Stimulated activated CD8-positive, alpha-beta memory T cell treated with anti-CD3 and anti-CD28 coated beads, Interleukin-12 subunit alpha, Interleukin-12 subunit beta, amount 100 ng/mL, for 1 hour (primary cell): ENCODE data around the gene CMPK2.
A peak's percentile ranks its signal among the peaks of the same experiment; 100 is the strongest.
"Not testable (repeated sequence)": the region's sequence is repeated elsewhere in the genome, so short reads cannot be mapped to it uniquely, and the experiment has no call there.

ENCODE experiments used
- DNase-seq: peaks from one replicate; pipeline ENCODE4 v3.0.0-alpha.2; 2020; ENCODE audit warnings: low read depth

Gene CMPK2, protein sequence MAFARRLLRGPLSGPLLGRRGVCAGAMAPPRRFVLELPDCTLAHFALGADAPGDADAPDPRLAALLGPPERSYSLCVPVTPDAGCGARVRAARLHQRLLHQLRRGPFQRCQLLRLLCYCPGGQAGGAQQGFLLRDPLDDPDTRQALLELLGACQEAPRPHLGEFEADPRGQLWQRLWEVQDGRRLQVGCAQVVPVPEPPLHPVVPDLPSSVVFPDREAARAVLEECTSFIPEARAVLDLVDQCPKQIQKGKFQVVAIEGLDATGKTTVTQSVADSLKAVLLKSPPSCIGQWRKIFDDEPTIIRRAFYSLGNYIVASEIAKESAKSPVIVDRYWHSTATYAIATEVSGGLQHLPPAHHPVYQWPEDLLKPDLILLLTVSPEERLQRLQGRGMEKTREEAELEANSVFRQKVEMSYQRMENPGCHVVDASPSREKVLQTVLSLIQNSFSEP

GRCh38 chr2:6865346-6866274 lies at the start of gene CMPK2:
CMPK2 (minus strand) TSS chr2:6865907; CDS start chr2:6865696, 211 bp downstream.
- peak; percentile 72 for DNase-seq

GRCh38 chr2:6915399-6915798 lies 49.7 kb upstream of the CMPK2 start:
- no peak for DNase-seq

GRCh38 chr2:6914828-6915227 lies 49.1 kb upstream of the CMPK2 start:
- DNase-seq, result no peak

- DNase-seq, result no peak
Measured at GRCh38 chr2:6913415-6914157, 47.9 kb upstream of the CMPK2 start.

- no peak for DNase-seq
Measured at GRCh38 chr2:6911721-6912120, 46.0 kb upstream of the CMPK2 start.

- no peak for DNase-seq
Measured at GRCh38 chr2:6909431-6910385, 44.0 kb upstream of the CMPK2 start.

DNA sequence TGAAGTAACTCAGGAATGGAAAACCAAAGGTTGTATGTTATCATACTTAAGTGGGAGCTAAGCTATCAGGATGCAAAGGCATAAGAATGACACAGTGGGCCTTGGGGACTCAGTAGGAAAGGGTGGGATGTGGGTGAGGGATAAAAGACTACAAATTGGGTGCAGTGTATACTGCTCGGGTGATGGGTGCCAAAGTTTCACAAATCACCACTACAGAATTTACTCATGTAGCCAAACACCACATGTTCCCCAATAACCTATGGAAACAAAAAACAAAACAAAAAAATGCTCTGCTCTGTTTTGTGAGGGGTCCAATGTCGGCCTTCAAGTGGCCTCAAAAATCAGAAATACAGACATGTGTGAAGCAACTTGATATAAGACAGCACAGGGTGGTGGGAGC lies 42.6 kb upstream of the CMPK2 start:
- DNase-seq, result no peak

GRCh38 chr2:6906165-6906741 lies 40.5 kb upstream of the CMPK2 start:
- DNase-seq, result no peak

GRCh38 chr2:6905668-6906067 lies 40.0 kb upstream of the CMPK2 start:
- no peak for DNase-seq

DNA sequence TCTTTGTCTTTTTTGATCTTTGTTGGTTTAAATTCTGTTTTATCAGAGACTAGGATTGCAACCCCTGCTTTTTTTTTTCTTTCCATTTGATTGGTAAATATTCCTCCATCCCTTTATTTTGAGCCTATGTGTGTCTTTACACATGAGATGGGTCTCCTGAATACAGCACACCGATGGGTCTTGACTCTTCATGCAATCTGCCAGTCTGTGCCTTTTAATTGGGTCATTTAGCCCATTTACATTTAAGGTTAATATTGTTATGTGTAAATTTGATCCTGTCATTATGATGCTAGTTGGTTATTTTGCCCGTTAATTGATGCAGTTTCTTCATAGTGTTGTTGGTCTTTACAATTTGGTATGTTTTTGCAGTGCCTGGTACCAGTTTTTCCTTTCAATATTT lies 36.9 kb upstream of the CMPK2 start:
- DNase-seq, result not testable (repeated sequence)

GRCh38 chr2:6896930-6897759 lies 31.4 kb upstream of the CMPK2 start:
- DNase-seq, result no peak

DNA sequence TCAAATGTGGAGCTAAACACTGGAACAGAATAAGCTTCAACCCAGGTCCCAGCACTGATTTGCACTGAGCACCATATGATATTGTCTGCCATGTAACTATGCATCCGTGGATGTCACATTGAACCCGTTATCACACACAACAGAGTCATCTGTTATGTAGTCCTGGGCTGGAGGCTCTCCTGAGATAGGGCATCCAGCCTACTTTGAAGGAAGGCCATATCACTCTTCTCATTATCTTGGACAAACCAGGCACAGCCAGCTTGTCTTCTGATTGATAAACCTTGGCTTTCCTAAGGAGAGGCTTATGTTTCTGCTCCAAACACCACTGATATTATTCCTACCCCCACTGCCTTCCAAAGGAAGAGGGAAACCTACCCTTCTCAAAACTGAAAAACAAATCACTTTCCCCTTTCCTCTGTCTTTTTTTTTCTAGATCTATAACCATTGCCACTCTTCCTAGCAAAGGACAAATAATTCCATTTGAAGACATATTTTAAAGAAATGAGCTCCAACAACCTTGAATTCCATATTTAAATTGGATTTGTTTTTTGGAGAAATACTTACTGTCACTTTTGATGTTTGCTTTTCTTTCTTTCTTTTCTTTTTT lies 28.3 kb upstream of the CMPK2 start:
- DNase-seq, result no peak

- DNase-seq, result no peak
Measured at GRCh38 chr2:6888724-6889123, 23.0 kb upstream of the CMPK2 start.

GRCh38 chr2:6887751-6888192 lies 22.1 kb upstream of the CMPK2 start:
- DNase-seq, result no peak

DNA sequence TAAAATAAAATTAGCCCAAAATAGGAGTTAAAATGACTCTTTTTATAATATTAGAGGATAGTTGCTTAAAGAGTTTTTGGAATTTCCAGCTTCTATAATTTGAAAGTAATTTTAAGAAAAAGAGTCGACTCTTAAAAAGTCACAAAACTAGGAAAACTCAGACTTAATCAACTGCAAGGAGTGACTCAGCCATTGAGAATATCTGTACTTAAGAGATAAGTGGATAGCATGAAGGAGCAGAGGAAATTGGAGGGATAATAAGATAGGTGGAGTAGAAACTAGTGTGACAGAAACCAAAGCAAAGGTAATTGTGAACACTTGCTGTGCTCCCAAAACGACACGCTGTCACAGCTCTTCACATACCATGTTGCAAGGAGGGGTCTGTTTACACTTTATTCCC lies 20.3 kb upstream of the CMPK2 start:
- no peak for DNase-seq

- DNase-seq, result no peak
Measured at GRCh38 chr2:6885551-6885950, 19.8 kb upstream of the CMPK2 start.

- no peak for DNase-seq
Measured at GRCh38 chr2:6883448-6884122, 17.9 kb upstream of the CMPK2 start.

DNA sequence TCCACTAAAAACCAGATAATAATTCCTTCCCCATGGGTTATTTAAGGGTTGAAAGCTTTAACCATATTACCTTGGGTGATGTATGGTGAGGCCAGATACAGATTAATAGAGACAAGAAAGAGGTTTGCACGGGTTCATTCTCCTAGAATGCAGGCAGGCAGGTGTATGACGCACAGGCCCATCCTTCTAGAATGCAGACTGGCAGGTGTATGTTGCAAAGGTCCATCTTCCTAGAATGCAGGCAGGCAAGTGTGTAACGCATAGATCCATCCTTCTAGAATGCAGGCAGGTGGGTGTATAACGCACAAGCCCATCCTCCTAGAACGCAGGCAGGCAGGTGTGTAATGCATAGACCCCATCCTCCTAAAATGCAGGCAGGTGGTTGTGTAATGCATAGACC lies 15.8 kb upstream of the CMPK2 start:
- no peak for DNase-seq

GRCh38 chr2:6881046-6881445 lies 15.3 kb upstream of the CMPK2 start:
- no peak for DNase-seq
